Astrocyte of the cerebellum (primary cell): ENCODE results near the gene HOXC9.

Experiments
- DNase-seq: peaks from one replicate; pipeline ENCODE4 v3.0.0-alpha.2; 2011; ENCODE audit warnings: low read depth
- H3K4me3 ChIP-seq: 2 replicates; pipeline ENCODE4 v1.5.1; 2011; ENCODE audit warnings: mild to moderate bottlenecking, low read depth, low read length, moderate library complexity
- in situ Hi-C: cut with HindIII; loops from 2 replicates; pipeline ENCODE4 v1.10.0; 2017; ENCODE audit warnings: low sequenced_read_pairs
- TF ChIP-seq, protein P1 (sequence below): IDR thresholded peaks from 2 replicates; pipeline ENCODE4 v1.5.1; 2012; ENCODE audit warnings: low read length, low read depth, moderate library complexity, mild to moderate bottlenecking; ENCODE audit errors: missing control alignments

Gene HOXC9

GRCh38 chr12:53952871-53953734, 46.9 kb upstream of the HOXC9 start:
- no peak for DNase-seq

GRCh38 chr12:53953831-53954693, 45.9 kb upstream of the HOXC9 start:
- no peak overlapping the region for H3K4me3 ChIP-seq
- no peak for DNase-seq
- in situ Hi-C loops = no loop called here
- TF ChIP-seq, protein P1, sequence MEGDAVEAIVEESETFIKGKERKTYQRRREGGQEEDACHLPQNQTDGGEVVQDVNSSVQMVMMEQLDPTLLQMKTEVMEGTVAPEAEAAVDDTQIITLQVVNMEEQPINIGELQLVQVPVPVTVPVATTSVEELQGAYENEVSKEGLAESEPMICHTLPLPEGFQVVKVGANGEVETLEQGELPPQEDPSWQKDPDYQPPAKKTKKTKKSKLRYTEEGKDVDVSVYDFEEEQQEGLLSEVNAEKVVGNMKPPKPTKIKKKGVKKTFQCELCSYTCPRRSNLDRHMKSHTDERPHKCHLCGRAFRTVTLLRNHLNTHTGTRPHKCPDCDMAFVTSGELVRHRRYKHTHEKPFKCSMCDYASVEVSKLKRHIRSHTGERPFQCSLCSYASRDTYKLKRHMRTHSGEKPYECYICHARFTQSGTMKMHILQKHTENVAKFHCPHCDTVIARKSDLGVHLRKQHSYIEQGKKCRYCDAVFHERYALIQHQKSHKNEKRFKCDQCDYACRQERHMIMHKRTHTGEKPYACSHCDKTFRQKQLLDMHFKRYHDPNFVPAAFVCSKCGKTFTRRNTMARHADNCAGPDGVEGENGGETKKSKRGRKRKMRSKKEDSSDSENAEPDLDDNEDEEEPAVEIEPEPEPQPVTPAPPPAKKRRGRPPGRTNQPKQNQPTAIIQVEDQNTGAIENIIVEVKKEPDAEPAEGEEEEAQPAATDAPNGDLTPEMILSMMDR = no peak

More at GRCh38 chr12:53952871-53953734, 46.9 kb upstream of the HOXC9 start:
- no peak overlapping the region for H3K4me3 ChIP-seq
- TF ChIP-seq, protein P1 = no peak
- in situ Hi-C loops = no loop called here

DNA sequence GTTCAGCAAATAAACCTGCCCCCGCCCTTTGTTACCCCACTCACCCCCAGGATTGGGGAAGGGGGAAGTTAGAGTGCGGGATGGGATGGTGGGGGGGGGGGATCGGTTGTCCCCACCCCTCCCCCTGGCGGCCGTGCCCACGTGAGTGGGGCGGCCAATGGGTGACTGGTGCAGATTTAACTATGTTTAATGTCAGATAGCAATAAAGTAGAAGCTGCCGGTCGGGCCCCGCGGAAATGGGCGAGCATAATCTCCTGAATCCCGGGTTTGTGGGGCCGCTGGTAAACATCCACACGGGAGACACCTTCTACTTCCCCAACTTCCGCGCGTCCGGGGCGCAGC, 45.3 kb upstream of the HOXC9 start, which contains the start of gene HOXC12:
HOXC12 (plus strand) TSS at position 210 of the 342 bp plus-strand sequence; CDS start at position 237, 27 bp downstream.
- no peak within 1 kb of the TSS for H3K4me3 ChIP-seq
- in situ Hi-C loops = no loop called here
- TF ChIP-seq, protein P1 = no peak

DNA sequence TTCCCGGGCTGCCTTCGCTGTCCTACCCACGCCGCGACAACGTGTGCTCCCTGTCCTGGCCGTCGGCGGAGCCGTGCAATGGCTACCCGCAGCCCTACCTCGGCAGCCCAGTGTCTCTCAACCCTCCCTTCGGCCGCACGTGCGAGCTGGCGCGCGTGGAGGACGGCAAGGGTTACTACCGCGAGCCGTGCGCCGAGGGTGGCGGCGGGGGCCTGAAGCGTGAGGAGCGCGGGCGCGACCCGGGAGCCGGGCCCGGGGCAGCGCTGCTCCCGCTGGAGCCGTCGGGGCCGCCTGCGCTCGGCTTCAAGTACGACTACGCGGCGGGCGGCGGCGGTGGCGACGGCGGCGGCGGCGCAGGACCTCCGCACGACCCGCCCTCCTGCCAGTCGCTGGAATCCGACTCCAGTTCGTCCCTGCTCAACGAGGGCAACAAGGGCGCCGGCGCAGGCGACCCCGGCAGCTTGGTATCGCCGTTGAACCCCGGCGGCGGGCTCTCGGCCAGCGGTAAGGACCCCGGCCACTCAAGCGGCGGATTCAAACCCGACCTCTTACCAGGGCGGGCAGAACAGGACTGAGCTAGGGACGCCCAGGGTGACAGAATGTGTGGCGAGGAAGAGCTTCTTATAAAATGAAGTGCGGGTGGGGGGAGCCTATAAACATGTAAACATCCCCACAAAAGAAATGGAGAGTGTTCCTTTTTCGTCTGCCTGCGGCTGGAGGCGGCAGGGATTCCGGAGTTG, 44.8 kb upstream of the HOXC9 start:
- TF ChIP-seq, protein P1 = no peak
- DNase-seq = no peak
- no peak overlapping the region for H3K4me3 ChIP-seq
- in situ Hi-C loops = no loop called here

More for the DNA sequence above, 45.3 kb upstream of the HOXC9 start, which contains the start of gene HOXC12:
- DNase-seq = no peak

DNA sequence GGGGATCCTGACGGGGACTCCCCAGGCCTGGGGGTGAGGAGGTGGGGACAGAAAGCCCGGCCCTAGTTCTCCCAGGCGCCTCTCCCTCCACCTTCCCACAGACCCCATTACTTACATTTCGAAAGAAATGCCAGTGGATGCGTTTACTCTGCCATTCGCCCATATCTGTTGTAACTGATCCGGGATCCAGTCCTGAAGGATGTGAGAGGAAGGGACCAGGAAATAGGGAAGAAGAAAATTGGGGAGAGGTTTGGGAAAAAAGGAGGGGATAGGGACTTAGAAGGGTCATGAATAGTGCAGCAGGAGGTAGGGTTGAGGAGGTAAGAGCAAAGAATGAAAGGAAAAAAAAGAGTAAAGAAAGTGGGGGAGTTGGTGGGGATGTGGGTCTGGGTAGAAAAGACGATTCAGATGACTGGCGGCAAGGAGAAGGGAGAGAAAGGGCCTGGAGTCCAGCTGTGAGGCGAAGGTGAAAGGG, 44.1 kb upstream of the HOXC9 start:
- TF ChIP-seq, protein P1 = no peak
- H3K4me3 ChIP-seq = no peak overlapping the region

More for the DNA sequence above, 44.1 kb upstream of the HOXC9 start:
- in situ Hi-C loops = no loop called here
- no peak for DNase-seq
